Suprapubic skin (tissue), 4 donors: ENCODE data around the gene DPP10. TPM values are rescaled to one million over a fixed set of nuclear protein-coding genes. Genes with fewer than 3 reads are reported as not detected.

Source experiments
- DNase-seq, 2 donors: peaks; one replicate each; pipeline ENCODE4 v3.0.0-alpha.2; 2019; ENCODE audit warnings: low spot score in 2 of 2
- H3K27ac ChIP-seq: fragments of 200-600 bp; sonication (generic); one replicate; pipeline ENCODE4 v1.5.1; 2019
- H3K27me3 ChIP-seq: fragments of 200-600 bp; sonication (generic); one replicate; pipeline ENCODE4 v1.5.1; 2019
- H3K36me3 ChIP-seq: fragments of 200-600 bp; sonication (generic); one replicate; pipeline ENCODE4 v1.5.1; 2019
- H3K4me1 ChIP-seq: fragments of 200-600 bp; sonication (generic); one replicate; pipeline ENCODE4 v1.5.1; 2019
- H3K4me3 ChIP-seq: fragments of 200-600 bp; sonication (generic); one replicate; pipeline ENCODE4 v1.5.1; 2019; ENCODE audit warnings: mild to moderate bottlenecking
- H3K9me3 ChIP-seq: fragments of 200-600 bp; sonication (generic); one replicate; pipeline ENCODE4 v1.5.1; 2019
- CTCF ChIP-seq, 2 donors: fragments of 200-600 bp in 1 of 2; fragments of 450-650 bp in 1 of 2; sonication (generic) in 1 of 2; IDR thresholded peaks; one replicate each; pipeline ENCODE4 v1.5.1; 2016 to 2019; ENCODE audit warnings: antibody characterized with exemption in 2 of 2, mild to moderate bottlenecking in 1 of 2, moderate library complexity in 1 of 2
- EP300 ChIP-seq: sonication (generic); formaldehyde crosslinking; IDR thresholded peaks from one replicate; pipeline ENCODE4 v1.6.1; 2017; ENCODE audit warnings: antibody characterized with exemption
- POLR2A ChIP-seq, 2 donors: fragments of 450-650 bp; IDR thresholded peaks; one replicate each; pipeline ENCODE4 v1.6.1; 2017; ENCODE audit warnings: antibody characterized with exemption in 2 of 2, mild to moderate bottlenecking in 2 of 2, moderate library complexity in 2 of 2
- POLR2AphosphoS5 ChIP-seq, 3 donors: sonication (generic); formaldehyde crosslinking; IDR thresholded peaks; one replicate each; pipeline ENCODE4 v1.6.1; 2017; ENCODE audit warnings: antibody characterized with exemption in 3 of 3
- WGBS: methylation state at CpG from one replicate; pipeline ENCODE4 v1.1.5; 2018; 5-methylcytosine and 5-hydroxymethylcytosine counted together
- total RNA-seq, 4 donors: library from RNA; depleted of rRNA; stranded (reverse); fragments of >200 nt; gene quantifications; one replicate each; pipeline ENCODE4 v1.1.0, GENCODE V29; 2016

DPP10 gene
- total RNA-seq, 4 donors from 2014 or later = 0.68 to 1.4 TPM; not detected in 2

- 60% methylated on average over 2 of the region's 2 CpGs for WGBS
- TF ChIP-seq POLR2AphosphoS5 (IDR thresholded peaks at IDR 0.05) (no peak), CTCF (IDR thresholded peaks at IDR 0.05) (no peak), EP300 (no peak), POLR2A (IDR thresholded peaks at IDR 0.05) (no peak)
- H3K36me3 ChIP-seq = no peaks in the 10 kb centered on the region
- H3K4me1 ChIP-seq = no peaks in the 10 kb centered on the region
- no peak for DNase-seq
- H3K4me3 ChIP-seq = no peak overlapping the region
- H3K27me3 ChIP-seq = no peaks in the 10 kb centered on the region
- H3K27ac ChIP-seq = no peak overlapping the region
- no peaks in the 10 kb centered on the region for H3K9me3 ChIP-seq
These were observed 1331.9 kb downstream of the DPP10 start for GRCh38 chr2:115774361-115774760.

GRCh38 chr2:115779085-115779632, 1336.7 kb downstream of the DPP10 start:
- no peak overlapping the region for H3K4me3 ChIP-seq
- H3K27ac ChIP-seq = no peak overlapping the region
- no peaks in the 10 kb centered on the region for H3K4me1 ChIP-seq
- no peak for DNase-seq
- 47% methylated on average over 2 of the region's 2 CpGs for WGBS
- H3K27me3 ChIP-seq = no peaks in the 10 kb centered on the region
- TF ChIP-seq POLR2AphosphoS5 (IDR thresholded peaks at IDR 0.05) = no peak
- no peak for TF ChIP-seq CTCF (IDR thresholded peaks at IDR 0.05)
- no peak for TF ChIP-seq POLR2A (IDR thresholded peaks at IDR 0.05)
- no peak for TF ChIP-seq EP300
- H3K36me3 ChIP-seq = no peaks in the 10 kb centered on the region
- H3K9me3 ChIP-seq = no peaks in the 10 kb centered on the region

- no peak for DNase-seq
- TF ChIP-seq CTCF (IDR thresholded peaks at IDR 0.05) (no peak), POLR2AphosphoS5 (IDR thresholded peaks at IDR 0.05) (no peak), POLR2A (IDR thresholded peaks at IDR 0.05) (no peak), EP300 (no peak)
- H3K27me3 ChIP-seq = no peaks in the 10 kb centered on the region
- H3K4me1 ChIP-seq = no peaks in the 10 kb centered on the region
- H3K4me3 ChIP-seq = no peak overlapping the region
- no peaks in the 10 kb centered on the region for H3K36me3 ChIP-seq
- WGBS = 80% methylated on average over 4 of the region's 4 CpGs
- H3K27ac ChIP-seq = no peak overlapping the region
- no peaks in the 10 kb centered on the region for H3K9me3 ChIP-seq
These were observed 1339.8 kb downstream of the DPP10 start for GRCh38 chr2:115782286-115782685.

GRCh38 chr2:115796078-115796477, 1353.6 kb downstream of the DPP10 start:
- no peak for DNase-seq
- no peaks in the 10 kb centered on the region for H3K4me1 ChIP-seq
- no peak overlapping the region for H3K4me3 ChIP-seq
- TF ChIP-seq CTCF (IDR thresholded peaks at IDR 0.05) = no peak
- TF ChIP-seq POLR2AphosphoS5 (IDR thresholded peaks at IDR 0.05) = no peak
- no peak for TF ChIP-seq POLR2A (IDR thresholded peaks at IDR 0.05)
- no peak for TF ChIP-seq EP300
- no peaks in the 10 kb centered on the region for H3K9me3 ChIP-seq
- 86% methylated on average over 3 of the region's 3 CpGs for WGBS
- no peak overlapping the region for H3K27ac ChIP-seq
- no peaks in the 10 kb centered on the region for H3K36me3 ChIP-seq
- H3K27me3 ChIP-seq = no peaks in the 10 kb centered on the region

GRCh38 chr2:115807276-115807675, 1364.8 kb downstream of the DPP10 start:
- H3K27ac ChIP-seq = no peak overlapping the region
- 89% methylated on average over 3 of the region's 3 CpGs for WGBS

More at GRCh38 chr2:115807276-115807675, 1364.8 kb downstream of the DPP10 start:
- DNase-seq = no peak
- no peak for TF ChIP-seq CTCF (IDR thresholded peaks at IDR 0.05)
- TF ChIP-seq EP300 = no peak
- TF ChIP-seq POLR2AphosphoS5 (IDR thresholded peaks at IDR 0.05) = no peak
- TF ChIP-seq POLR2A (IDR thresholded peaks at IDR 0.05) = no peak
- Histone ChIP-seq H3K36me3 (no peaks in the 10 kb centered on the region), H3K27me3 (no peaks in the 10 kb centered on the region), H3K4me1 (no peaks in the 10 kb centered on the region), H3K9me3 (no peaks in the 10 kb centered on the region), H3K4me3 (no peak overlapping the region)
